ENCODE measurements around the gene AP2A2.
A peak's percentile ranks its signal among the peaks of the same experiment; 100 is the strongest.

AP2A2 gene

DNA sequence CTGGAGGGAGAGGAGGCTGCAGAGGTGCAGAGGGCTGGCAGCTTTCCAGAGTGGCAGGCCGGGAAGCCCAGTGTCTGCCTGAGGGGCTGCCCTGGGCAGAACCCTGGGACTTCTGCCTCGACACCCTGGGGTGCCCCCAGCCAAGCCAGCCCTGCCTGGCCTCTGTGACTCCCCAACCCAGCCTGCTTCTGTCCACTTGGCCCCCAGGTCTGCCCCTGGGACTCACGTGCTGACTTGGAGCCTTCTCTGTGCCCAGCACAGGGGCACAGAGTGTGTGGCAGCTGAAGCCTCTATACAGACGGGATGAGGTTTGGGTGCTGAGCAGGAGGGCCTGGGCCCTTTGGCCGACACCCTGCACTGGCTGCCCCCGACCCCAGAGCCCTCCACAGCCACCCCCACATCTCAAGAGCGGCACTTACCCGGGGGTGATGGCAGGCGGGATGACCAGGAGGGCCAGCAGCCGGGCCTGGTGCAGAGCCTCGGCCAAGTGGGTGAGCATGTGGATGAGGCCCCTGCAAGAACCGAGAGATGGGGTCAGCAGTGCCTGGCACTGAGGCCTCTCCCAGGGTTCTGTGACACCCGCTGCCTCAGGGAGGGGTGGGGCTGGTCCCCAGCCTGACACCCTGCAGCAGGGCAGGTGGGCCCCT is 32.5 kb upstream of the AP2A2 start:
- no peak overlapping the region for H3K4me3 ChIP-seq (ENCODE audit: low read depth, low read length)
- TF ChIP-seq, protein P1, sequence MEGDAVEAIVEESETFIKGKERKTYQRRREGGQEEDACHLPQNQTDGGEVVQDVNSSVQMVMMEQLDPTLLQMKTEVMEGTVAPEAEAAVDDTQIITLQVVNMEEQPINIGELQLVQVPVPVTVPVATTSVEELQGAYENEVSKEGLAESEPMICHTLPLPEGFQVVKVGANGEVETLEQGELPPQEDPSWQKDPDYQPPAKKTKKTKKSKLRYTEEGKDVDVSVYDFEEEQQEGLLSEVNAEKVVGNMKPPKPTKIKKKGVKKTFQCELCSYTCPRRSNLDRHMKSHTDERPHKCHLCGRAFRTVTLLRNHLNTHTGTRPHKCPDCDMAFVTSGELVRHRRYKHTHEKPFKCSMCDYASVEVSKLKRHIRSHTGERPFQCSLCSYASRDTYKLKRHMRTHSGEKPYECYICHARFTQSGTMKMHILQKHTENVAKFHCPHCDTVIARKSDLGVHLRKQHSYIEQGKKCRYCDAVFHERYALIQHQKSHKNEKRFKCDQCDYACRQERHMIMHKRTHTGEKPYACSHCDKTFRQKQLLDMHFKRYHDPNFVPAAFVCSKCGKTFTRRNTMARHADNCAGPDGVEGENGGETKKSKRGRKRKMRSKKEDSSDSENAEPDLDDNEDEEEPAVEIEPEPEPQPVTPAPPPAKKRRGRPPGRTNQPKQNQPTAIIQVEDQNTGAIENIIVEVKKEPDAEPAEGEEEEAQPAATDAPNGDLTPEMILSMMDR (IDR thresholded peaks at IDR 0.05; ENCODE audit: low read depth, low read length) = no peak

GRCh38 chr11:894575-895201 is 31.0 kb upstream of the AP2A2 start:
- TF ChIP-seq, protein P1 (IDR thresholded peaks at IDR 0.05; ENCODE audit: low read depth, low read length) = no peak
- no peak overlapping the region for H3K4me3 ChIP-seq (ENCODE audit: low read depth, low read length)

DNA sequence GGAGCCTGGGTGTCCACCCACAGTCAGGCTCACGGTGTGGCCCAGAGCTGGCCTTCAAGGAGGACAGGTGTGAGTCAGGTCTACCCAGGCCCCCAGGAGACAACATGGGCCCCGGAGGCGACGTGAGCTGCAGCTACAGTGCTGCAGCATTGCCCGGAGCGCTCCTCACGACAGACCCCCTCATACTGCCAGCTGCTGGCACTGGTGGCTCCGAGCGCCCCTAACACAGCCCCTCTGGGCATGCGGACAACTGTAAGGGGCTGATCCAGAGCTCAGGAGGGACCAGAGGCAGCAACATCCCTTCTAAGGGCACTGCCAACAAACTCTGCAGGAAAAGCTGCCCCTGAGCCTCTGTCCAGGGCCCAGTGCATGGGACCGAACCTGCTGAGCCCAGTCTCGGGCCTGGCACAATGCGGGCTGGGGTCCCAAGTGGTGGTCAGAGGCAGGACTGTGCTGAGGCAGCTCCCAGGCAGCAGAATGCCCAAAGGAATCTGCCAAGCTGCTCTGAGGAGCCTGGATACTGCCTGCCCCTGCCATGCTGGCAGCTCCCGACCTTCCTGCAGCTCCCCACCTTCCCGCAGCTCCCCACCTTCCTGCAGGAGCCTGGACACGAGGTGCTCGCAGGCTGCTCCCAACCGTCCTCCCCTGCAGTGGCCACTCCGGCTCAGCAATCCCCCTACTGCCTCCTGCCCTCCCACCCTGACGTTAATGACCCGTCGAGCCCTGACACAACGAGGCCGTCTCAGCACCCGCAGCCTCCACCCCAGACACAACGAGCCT is 30.1 kb upstream of the AP2A2 start:
- no peak overlapping the region for H3K4me3 ChIP-seq (ENCODE audit: low read depth, low read length)
- TF ChIP-seq, protein P1 (IDR thresholded peaks at IDR 0.05; ENCODE audit: low read depth, low read length) = no peak

DNA sequence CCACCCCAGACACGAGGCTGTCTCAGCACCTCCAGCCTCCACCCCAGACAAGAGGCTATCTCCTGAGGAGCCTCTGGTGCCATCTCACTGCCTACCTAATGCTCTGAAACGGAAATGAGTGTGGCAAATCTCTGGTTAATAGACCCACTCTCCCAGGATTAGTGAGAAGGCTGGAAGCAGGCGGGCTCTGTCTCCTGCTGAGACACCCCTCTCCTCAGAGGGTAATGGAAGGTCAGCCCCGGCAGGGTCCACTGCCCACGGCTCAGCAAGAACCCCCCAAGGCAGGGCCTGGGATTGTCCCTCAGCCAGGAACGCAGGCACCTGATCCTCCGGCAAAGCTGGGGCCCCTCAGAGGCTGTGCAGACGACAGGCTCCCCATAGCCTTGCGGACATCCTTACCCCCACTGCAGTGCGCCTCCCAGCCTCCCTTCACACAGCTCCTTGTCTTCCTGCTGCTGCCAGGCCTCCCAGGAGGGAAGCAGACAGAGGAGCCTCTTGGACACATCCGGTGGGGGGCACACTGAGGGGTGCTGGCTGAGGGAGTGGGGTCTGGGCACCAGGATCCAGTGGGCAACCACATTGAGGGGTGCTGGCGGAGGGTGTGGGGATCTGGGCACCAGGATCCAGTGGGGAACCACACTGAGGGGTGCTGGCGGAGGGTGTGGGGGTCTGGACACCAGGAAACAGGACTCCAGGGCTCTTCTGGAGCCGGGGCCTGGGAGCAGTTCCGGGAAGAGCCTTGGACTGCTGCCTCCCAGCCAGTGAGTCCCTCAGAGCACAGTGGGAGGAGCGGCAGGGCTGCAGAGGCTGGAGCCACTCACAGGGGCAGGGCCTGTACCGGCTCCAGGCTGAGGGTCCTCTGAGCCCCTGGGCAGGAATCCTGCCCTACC is 28.2 kb upstream of the AP2A2 start:
- no peak overlapping the region for H3K4me3 ChIP-seq (ENCODE audit: low read depth, low read length)
- TF ChIP-seq, protein P1 (IDR thresholded peaks at IDR 0.05; ENCODE audit: low read depth, low read length) = no peak

GRCh38 chr11:898143-898511 is 27.5 kb upstream of the AP2A2 start:
- TF ChIP-seq, protein P1 (IDR thresholded peaks at IDR 0.05; ENCODE audit: low read depth, low read length) = peak; percentile 40
- no peak overlapping the region for H3K4me3 ChIP-seq (ENCODE audit: low read depth, low read length)

GRCh38 chr11:898540-899190 is 27.0 kb upstream of the AP2A2 start:
- H3K4me3 ChIP-seq (ENCODE audit: low read depth, low read length) = no peak overlapping the region
- TF ChIP-seq, protein P1 (IDR thresholded peaks at IDR 0.05; ENCODE audit: low read depth, low read length) = no peak
